Activated naive CD8-positive, alpha-beta T cell treated with anti-CD3 and anti-CD28 coated beads, Interleukin-2, amount 50 U/mL, for 16 hours (primary cell): ENCODE data around the gene ACTN3.
A peak's percentile ranks its signal among the peaks of the same experiment; 100 is the strongest.
"Not testable (repeated sequence)": the region's sequence is repeated elsewhere in the genome, so short reads cannot be mapped to it uniquely, and the experiment has no call there.

ENCODE experiments used
- DNase-seq: peaks from one replicate; pipeline ENCODE4 v3.0.0-alpha.2; 2020; ENCODE audit warnings: low read depth, low spot score

ACTN3 gene

DNA sequence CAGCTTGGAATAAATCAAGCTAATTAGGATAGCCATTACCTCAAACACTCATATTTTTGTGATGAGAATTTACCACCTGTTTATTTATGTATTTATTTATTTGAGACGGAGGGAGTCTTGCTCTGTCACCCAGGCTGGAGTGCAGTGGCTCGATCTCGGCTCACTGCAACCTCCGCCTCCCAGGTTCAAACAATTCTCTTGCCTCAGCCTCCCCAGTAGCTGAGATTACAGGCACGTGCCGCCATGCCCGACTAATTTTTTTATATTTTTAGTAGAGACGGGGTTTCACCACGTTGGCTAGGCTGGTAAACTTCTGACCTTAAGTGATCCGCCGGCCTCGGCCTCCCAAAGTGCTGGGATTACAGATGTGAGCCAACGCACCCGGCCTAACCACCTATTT, 1.8 kb upstream of the ACTN3 start:
- not testable (repeated sequence) for DNase-seq

DNA sequence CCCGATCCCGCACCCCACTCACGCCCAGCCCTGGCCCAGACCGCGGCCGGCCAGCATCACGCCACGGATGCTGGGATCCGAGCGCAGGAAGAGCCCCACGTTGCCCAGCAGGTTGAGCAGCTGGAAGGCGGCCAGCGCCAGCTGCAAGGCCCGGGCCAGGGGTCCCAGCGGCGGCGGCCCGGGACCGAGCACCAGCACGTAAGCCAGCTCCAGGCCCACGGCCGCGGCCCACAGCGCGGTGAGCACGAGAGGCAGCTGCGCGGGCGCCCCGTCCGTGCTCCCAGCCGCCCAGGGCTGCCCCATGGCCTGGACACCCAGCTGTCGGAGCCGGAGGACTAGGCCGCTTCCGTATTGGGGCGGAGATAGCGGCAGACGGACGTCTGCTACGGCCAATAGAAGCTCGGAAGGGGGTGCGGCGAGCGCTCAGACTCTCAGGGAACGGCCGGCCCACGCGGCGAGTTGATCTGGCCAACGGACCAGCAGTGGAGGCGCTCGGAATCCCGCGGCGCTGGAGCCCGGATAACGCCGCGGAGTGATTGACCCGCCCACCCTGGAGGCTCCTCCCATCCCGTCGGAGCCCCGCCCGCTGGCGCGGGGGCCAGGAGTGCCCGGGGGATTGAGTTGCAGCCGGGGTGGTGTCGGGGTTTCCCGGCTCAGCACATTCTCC, 869 bp upstream of the ACTN3 start, which contains the start of gene ZDHHC24:
TSS of gene ZDHHC24 (minus strand) at position 348 of the 667 bp plus-strand sequence. CDS start at position 303, 45 bp downstream.
- peak; percentile 71 for DNase-seq

DNA sequence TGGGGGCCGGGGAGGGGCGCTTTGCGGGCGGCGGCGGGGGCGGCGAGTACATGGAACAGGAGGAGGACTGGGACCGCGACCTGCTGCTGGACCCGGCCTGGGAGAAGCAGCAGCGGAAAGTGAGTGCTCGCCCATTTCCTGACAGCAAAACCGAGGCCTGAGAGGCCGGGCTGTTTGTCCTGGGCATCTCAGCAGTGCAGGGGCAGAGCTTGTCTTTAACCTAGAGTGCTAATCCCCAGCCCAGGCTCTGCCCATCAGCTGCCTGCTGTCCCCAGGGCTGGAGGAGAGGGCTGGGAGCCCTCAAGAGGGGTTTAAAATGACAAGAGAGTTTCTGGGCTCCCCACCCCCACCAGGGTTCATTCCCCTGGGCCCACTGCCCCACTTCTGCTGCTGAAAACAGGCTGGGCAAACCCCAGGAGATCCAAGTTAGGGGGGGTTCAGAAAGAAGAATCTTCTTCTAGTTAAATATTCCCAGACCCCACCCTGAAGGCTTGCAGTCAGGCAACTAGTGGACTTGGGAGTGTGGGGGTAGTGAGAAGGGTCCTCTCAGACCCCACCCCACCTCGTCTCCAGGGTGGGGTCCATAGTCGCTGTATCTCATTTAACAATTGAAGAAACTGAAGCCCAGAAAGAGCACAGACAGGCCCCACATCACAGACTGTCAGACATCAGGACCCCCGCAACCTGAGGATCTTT, 411 bp downstream of the ACTN3 start:
- no peak for DNase-seq

DNA sequence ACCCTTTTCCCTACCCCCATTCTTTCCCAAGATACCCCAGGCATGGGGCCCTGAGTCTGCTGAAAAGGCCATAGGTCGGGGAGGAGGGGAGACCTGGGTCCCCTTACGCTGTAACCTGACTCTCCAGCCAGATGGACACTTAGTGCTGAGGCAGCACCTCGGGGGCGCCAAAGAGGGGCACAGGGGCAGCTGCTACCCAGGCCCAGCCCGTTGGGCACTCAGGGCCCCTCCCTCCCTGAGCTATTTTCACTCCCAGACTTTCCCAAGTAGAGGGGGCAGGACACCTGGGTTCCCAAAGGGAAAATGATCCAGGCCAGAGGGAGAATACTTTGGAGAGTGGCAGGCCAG, 933 bp downstream of the ACTN3 start:
- no peak for DNase-seq

DNA sequence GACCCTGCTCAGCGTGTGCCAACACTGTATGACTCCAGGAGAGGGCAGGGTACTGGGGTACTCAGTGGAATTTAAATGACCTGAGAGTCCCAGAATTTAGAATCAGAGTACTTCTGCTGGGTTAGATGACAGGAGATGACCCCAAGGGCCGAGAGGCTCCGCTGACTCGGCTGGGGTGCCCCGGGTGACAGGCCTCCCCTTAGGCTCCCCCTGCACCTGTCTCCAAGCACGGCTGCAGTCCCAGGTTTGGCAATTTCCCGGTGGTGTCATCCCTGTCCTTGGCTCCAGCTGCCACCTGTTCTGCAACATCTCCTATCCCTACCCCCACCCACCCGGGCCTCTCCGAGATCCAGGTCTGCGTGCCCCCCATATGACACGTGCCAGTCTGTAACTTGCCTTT, 1.3 kb downstream of the ACTN3 start:
- no peak for DNase-seq

DNA sequence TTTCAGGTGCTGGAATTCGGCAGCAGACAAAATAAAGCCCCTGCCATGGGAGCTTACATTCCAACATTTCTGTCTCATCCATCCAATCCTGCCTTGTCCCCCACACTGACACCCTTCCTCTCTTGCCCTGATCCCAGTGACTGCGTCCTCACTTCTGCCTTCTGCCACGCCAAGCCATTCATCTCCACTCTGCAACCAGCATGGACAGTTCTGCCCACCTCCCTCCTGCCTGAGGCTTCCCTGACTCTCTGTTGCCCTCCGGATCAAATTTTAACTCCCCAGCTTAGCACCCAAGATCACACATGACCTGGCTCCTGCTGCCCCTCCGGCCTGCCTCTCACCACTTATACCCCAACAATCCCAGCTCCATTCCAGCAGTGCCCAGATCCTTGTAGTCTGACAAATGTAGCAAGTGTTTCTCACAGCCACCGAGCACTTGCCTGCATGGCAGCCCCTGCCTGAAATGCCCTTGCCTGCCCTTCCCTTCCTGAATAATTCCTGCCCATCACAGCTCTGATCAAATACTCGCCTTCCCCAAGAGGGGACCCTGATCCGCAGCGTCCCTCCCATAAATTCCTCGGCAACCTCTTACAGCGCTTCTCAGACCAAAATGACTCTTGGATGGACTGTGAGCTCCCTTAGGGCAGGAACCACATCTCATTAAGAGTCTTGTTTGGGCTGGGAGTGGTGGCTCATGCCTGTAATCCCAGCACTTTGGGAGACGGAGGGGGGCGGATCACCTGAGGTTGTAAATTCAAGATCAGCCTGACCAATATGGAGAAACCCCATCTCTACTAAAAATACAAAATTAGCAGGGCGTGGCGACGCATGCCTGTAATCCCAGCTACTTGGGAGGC, 2.3 kb downstream of the ACTN3 start:
- DNase-seq: no peak

DNA sequence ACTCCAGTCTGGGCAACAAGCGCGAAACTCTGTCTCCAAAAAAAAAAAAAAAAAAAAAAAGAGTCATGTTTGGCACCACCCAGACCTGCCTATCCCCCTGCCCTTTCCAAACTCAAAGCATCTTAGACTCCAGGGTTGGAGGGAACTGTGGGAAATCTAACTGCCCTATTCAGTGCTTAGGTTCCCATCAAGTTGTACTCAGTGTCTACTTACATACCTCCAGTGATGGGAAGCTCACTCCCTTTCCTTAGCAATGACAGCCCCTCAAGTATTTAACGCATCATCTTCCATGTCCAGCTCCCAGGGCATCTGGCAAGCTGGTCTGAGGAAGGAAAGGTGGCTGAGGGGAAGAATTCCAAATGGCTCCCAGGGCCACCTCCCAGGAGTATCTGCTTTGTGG, 3.0 kb downstream of the ACTN3 start:
- no peak for DNase-seq

DNA sequence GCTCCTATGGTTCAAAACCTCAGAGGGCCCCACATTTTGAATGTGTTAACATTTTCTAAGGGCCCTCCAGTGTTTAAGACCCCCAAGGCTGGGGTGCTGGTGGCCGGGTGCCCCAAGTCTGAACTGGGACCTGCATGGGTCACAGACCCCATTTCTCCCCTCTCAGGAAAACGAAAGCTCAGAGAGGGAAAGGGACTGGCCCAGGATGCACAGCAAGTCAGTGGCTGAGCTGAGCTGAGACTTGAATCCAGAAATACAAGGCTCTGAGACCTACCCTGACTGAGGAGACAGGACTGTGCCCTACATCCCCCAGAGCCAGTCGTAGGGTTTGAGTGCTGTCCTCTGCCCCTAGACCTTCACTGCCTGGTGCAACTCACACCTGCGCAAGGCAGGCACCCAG, 4.2 kb downstream of the ACTN3 start:
- no peak for DNase-seq

DNA sequence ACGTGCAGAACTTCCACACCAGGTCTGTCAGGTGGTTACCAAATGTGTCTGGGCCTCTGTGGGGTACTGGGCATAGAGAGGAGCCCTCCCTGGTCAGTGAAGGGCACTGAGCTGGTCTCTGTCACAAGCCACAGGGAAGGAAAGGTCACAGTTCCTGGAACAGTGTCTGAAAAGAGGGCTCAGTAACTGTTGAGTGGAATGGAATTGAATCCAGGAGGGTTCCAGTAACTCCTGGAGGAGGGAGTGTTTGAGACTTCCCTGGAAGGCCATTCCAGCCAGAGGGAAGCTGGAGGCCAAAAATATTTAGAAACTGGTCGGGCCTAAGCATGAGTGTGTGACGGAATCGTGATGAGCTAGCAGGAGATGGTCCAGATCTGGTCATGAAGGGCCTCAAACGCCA, 7.9 kb downstream of the ACTN3 start:
- no peak for DNase-seq

DNA sequence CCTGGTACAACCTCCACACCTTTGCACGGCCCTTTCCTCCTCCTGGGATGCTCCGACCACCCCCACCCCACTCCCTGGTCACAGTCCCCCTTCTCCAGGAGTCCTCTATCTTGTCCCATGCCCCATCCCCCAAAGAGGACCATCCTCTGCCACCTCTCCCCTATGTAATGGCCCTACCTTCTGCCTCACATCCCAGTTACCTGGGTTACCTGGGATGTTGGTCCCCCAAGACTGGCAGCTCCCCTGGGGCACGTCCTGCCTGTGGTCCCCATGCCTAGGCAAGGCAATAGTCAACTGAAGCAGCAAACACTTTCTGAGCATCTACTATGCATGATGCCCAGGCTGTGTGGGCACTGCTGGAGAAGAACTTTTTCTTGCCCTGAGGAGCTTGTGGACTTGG, 8.7 kb downstream of the ACTN3 start:
- no peak for DNase-seq

DNA sequence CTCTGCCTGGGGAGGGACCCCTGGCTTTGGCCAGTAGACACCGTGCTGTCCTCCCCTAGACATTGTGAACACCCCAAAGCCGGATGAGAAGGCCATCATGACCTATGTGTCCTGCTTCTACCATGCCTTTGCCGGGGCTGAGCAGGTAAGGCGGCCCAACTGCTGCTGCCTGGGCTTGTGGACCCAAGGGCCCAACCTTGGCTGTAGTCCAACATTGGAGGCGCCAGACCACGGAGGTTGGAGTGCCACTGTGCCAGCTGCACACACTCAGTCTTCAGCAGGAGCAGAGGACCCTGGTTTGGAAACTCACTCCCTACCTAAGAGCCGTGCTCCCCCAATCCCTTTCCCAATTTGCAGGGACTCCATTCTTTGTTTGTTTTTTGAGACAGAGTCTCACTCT, 9.4 kb downstream of the ACTN3 start:
- DNase-seq: no peak

DNA sequence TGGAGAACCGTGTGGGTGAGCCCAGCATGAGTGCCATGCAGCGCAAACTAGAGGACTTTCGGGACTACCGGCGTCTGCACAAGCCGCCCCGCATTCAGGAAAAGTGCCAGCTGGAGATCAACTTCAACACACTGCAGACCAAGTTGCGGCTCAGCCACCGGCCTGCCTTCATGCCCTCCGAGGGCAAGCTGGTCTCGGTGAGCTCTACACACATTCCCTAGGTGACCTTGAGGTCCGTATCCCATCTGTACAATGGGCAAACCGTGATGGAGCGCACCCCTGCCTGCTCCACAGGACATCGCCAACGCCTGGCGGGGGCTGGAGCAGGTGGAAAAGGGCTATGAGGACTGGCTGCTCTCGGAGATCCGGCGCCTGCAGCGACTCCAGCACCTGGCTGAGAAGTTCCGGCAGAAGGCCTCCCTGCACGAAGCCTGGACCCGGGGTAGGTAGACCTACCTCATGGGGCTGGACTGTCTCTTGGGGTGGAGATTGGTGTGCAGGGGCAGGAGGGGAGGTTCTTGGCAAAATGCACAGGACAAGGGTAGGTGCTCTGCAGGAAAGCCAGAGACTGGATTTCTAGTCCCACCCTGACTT, 11.1 kb downstream of the ACTN3 start:
- DNase-seq: no peak

DNA sequence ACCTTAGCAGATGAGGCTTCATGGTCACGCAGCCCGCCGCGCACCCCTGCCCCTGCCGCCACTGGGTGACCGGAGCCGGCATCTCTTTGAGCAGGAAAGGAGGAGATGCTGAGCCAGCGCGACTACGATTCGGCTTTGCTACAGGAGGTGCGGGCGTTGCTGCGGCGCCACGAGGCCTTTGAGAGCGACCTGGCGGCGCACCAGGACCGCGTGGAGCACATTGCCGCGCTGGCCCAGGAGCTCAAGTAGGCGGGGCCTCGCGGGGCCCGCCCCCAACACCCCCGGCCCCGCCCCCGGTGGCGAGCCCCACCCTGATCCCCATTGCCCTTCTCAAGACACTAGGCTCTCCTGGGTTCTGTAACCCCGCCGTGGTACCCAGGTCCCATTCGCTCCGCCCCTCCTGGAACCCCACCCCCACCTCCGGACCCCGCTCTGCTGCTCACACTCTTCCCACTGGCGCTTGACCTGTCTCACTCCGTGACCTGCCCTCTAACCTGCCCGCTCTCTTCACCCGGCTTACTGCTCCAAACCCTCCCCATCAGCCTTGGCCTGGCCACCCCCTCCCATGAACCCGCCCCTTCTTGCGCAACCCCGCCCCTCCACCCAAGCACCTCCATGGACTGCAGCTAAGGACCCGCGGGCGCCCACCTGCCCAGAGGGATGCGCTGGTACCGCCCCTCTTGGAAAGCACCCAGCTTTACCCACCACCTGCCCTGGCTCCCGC, 12.6 kb downstream of the ACTN3 start:
- no peak for DNase-seq

DNA sequence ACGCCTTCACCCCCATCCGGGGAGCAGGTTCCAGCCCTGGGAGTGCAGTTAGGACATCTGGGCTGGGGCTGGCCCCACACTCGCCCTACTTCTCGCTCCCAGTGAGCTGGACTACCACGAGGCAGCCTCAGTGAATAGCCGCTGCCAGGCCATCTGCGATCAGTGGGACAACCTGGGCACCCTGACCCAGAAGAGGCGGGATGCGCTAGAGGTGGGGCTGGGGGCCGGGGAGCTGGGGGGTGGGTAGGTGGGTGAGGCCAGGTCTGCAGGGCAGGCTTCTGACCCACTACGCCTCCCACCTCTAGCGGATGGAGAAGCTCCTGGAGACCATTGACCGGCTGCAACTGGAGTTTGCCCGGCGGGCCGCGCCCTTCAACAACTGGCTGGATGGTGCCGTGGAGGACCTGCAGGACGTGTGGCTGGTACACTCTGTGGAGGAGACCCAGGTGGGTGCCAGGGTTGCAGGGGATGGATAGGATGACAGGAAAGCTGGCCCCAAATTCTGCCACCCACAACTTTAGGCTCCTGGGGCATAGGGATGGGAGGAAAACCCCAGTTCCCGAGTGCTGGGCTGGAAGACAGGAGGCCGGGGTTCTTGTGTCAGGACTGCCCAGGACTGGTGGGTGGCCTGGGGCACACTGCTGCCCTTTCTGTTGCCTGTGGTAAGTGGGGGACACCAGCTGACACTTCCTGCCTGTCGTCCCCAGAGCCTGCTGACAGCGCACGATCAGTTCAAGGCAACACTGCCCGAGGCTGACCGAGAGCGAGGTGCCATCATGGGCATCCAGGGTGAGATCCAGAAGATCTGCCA, 13.4 kb downstream of the ACTN3 start:
- no peak for DNase-seq

DNA sequence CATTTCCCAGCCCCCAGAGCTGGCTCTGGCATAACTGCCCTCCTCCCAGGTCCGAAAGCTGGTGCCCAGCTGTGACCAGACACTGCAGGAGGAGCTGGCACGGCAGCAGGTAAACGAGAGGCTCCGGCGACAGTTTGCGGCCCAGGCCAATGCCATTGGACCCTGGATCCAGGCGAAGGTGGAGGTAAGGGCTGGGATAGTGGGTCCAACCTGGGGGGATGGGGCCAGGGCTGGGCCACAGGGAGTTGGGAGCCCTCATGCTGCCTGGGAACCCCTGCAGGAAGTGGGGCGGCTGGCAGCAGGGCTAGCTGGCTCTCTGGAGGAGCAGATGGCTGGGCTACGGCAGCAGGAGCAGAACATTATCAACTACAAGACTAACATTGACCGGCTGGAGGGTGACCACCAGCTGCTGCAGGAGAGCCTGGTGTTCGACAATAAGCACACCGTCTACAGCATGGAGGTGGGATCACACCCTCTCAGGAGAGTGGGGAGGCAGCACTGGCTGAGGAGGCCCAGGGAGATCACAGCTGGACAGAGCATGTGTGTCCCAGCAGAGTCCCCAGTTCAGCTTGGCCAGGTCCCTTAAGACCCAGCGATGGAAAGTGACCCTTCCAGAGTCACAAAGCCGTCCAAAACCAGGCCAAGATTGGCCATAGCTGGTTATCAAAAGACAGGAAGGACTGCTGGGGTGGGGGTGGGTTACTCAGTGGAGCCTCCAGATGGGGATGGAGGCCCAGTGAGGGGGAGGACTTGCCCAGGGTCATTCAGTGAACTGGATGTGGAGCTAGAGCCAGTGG, 14.7 kb downstream of the ACTN3 start:
- no peak for DNase-seq

DNA sequence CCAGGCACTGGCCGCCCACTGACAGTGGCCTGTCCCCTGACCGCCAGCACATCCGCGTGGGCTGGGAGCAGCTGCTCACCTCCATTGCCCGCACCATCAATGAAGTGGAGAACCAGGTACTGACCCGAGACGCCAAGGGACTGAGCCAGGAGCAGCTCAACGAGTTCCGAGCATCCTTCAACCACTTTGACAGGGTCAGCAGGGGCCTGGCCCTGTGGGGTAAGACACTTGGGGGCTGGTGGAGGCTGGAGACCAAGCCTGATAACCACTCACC, 15.2 kb downstream of the ACTN3 start:
- no peak for DNase-seq

DNA sequence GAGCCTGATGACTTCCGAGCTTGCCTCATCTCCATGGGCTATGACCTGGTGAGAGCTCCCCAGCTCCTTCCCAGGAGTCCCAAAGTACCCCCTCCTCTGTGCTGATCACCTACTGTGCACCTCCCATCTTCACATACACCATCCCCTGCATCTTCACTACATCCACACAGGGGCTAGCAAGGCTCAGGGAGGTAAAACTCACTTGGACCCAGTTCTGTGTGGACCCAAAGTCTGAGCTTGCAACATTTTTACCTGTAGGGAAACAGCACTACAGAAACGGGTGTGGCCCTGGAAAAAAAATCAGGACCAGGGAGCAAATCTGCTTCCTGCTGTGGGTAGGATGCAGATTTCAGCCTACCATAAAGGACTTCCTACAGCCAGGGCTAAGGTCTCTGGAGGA, 15.6 kb downstream of the ACTN3 start:
- no peak for DNase-seq

DNA sequence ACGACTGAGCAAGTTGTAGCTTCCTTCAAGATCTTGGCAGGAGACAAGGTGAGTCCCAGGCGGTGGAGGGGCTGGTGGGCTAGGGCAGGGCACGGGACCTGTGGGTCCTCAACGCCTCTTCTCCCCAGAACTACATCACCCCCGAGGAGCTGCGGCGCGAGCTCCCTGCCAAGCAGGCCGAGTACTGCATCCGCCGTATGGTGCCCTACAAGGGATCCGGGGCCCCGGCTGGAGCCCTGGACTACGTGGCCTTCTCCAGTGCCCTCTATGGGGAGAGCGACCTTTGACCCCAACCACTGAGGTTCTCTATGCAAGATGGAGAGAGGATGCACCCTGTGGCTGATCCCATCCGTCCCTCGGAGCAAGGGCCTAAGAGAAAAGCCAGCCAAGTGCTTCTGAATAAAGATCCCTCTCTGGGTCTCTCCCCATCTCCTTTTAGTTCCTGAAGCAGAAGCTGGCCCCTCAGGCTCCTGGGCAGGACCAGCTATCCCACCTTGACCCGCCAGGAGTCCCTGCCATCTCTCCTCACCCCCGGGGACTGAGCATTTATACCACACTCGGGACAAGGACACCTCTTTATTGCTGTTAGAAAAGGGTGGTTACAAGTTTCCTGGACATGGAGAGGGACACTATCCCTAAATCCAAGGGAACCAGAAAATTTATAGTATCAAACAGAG, 16.3 kb downstream of the ACTN3 start:
- no peak for DNase-seq

DNA sequence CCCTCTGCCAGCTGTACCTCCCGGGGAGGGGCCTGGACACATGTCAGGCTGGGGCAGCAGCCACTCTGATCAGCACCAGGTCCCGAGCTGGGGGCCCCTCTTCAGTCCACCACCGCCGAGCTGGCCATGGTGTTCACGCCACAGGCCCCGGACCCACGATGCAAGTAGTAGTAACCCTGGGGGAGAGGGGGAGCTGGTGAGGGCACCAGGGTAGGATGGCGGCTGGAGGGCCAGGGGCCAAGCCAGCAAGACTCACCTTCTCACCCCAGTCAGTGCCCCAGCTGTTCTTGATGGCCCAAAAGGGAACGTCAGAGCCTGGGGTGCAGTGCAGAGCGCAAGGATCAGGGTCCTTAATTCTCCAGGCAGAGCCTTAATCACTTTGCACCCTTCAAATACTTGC, 17.1 kb downstream of the ACTN3 start:
- DNase-seq: no peak

DNA sequence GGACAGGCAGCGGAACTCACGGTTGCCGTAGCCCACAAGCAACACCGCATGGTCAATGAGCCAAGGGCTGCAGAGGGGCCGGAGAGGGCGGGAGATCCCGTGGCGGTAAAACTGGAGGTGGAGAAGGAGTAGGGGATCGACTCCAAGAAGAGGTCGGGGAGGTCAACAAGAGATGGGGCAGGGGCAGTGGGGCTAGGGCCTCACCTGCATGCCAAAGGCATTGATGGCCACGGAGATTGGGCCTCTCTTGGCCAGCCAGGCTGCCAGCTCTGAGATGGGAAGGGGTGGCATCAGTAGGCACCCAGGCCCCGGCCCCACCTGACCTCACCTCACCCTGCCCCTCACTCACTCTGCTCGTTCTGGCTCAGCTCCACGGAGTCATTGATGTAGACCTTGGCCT, 17.8 kb downstream of the ACTN3 start:
- no peak for DNase-seq
